Liver (tissue), 9 donors: ENCODE measurements around the gene KIZ. TPM values are rescaled to one million over a fixed set of nuclear protein-coding genes. Genes with fewer than 3 reads are reported as not detected.

ENCODE experiments used
- DNase-seq: peaks from one replicate; pipeline ENCODE4 v3.0.0-alpha.2; 2017; ENCODE audit warnings: low spot score
- H3K27ac ChIP-seq, 2 donors: one replicate each; pipeline ENCODE4 v1.7.0; 2013; ENCODE audit warnings: inconsistent platforms in 2 of 2, low read length in 2 of 2, control low read depth in 1 of 2, low read depth in 1 of 2, mild to moderate bottlenecking in 1 of 2
- H3K27me3 ChIP-seq, 4 donors: one replicate each; pipeline versions ENCODE4 v1.6.1 to v1.7.0; 2013; ENCODE audit warnings: low read length in 3 of 4, inconsistent platforms in 1 of 4, mild to moderate bottlenecking in 1 of 4, moderate library complexity in 1 of 4; ENCODE audit not compliant: control insufficient read depth in 4 of 4, insufficient read depth in 4 of 4
- H3K36me3 ChIP-seq, 4 donors: one replicate each; pipeline versions ENCODE4 v1.6.1 to v1.7.0; 2013; ENCODE audit warnings: low read length in 3 of 4, mild to moderate bottlenecking in 3 of 4, low read depth in 1 of 4, moderate library complexity in 1 of 4; ENCODE audit not compliant: control insufficient read depth in 4 of 4, insufficient read depth in 3 of 4
- H3K4me1 ChIP-seq, 4 donors: one replicate each; pipeline versions ENCODE4 v1.6.1 to v1.7.0; 2013; ENCODE audit warnings: low read length in 3 of 4, mild to moderate bottlenecking in 3 of 4, moderate library complexity in 1 of 4; ENCODE audit not compliant: control insufficient read depth in 4 of 4, insufficient read depth in 4 of 4
- H3K4me3 ChIP-seq, 3 donors: one replicate each; pipeline versions ENCODE4 v1.6.1 to v1.7.0; 2013; ENCODE audit warnings: low read length in 3 of 3, control low read depth in 1 of 3, low read depth in 1 of 3, mild to moderate bottlenecking in 1 of 3
- H3K9ac ChIP-seq, 2 donors: one replicate each; pipeline ENCODE4 v1.7.0; 2013; ENCODE audit warnings: low read length in 2 of 2, mild to moderate bottlenecking in 2 of 2, moderate library complexity in 2 of 2, control low read depth in 1 of 2, low read depth in 1 of 2
- H3K9me3 ChIP-seq, 4 donors: one replicate each; pipeline versions ENCODE4 v1.6.1 to v1.7.0; 2013; ENCODE audit warnings: low read length in 3 of 4; ENCODE audit not compliant: control insufficient read depth in 4 of 4
- FOXA1 ChIP-seq: IDR thresholded peaks from 2 replicates; pipeline ENCODE4 v1.6.1; 2016; ENCODE audit warnings: antibody characterized with exemption
- FOXA2 ChIP-seq: IDR thresholded peaks from 2 replicates; pipeline ENCODE4 v1.6.1; 2016; ENCODE audit warnings: antibody characterized with exemption
- GABPA ChIP-seq, 2 donors: IDR thresholded peaks in 1 of 2; conservative IDR thresholded peaks in 1 of 2; 2 replicates each; pipeline ENCODE4 v1.6.1; 2016; ENCODE audit warnings: antibody characterized with exemption in 2 of 2, mild to moderate bottlenecking in 1 of 2, moderate library complexity in 1 of 2
- HNF4G ChIP-seq: IDR thresholded peaks from 2 replicates; pipeline ENCODE4 v1.6.1; 2016; ENCODE audit warnings: antibody characterized with exemption
- JUND ChIP-seq, 2 donors: IDR thresholded peaks; 2 replicates each; pipeline ENCODE4 v1.6.1; 2016; ENCODE audit warnings: antibody characterized with exemption in 2 of 2
- RAD21 ChIP-seq, 2 donors: IDR thresholded peaks; 2 replicates each; pipeline ENCODE4 v1.6.1; 2016; ENCODE audit warnings: antibody characterized with exemption in 2 of 2, mild to moderate bottlenecking in 2 of 2
- RXRA ChIP-seq, 2 donors: IDR thresholded peaks; 2 replicates each; pipeline ENCODE4 v1.6.1; 2017 to 2018; ENCODE audit warnings: antibody characterized with exemption in 2 of 2, mild to moderate bottlenecking in 1 of 2
- SP1 ChIP-seq: IDR thresholded peaks from 2 replicates; pipeline ENCODE4 v1.6.1; 2018; ENCODE audit warnings: antibody characterized with exemption, mild to moderate bottlenecking
- TAF1 ChIP-seq: conservative IDR thresholded peaks from 2 replicates; pipeline ENCODE4 v1.6.1; 2016; ENCODE audit warnings: antibody characterized with exemption, mild to moderate bottlenecking
- YY1 ChIP-seq: IDR thresholded peaks from 2 replicates; pipeline ENCODE4 v1.6.1; 2016; ENCODE audit warnings: antibody characterized with exemption, mild to moderate bottlenecking
- WGBS: extraction: QIAGEN DNeasy Blood & Tissue Kit; methylation state at CpG from one replicate; pipeline ENCODE4 v1.1.7; 2013; 5-methylcytosine and 5-hydroxymethylcytosine counted together
- polyA plus RNA-seq, 2 donors: library from polyadenylated mRNA; stranded (reverse) in 1 of 2; unstranded in 1 of 2; fragments of 200-250 nt in 1 of 2; fragments of >200 nt in 1 of 2; fragmentation: Nextera tagmentation in 1 of 2; extraction: Ambion mirVana in 1 of 2; gene quantifications; one replicate each; pipeline versions ENCODE4 v1.2.1 to v1.2.3, GENCODE V29; 2013 to 2015
- total RNA-seq, 2 donors: library from RNA; depleted of rRNA; stranded (reverse); fragments of >200 nt; gene quantifications; one replicate each; pipeline ENCODE4 v1.2.3, GENCODE V29; 2014
- TF ChIP-seq, protein P1 (sequence below): fragments of 150-350 bp; IDR thresholded peaks from 2 replicates; pipeline ENCODE4 v1.5.1; 2017; ENCODE audit warnings: improper control_type of control experiment, low read depth, low read length; ENCODE audit not compliant: missing input control
- TF ChIP-seq, protein P2 (sequence below): IDR thresholded peaks from 2 replicates; pipeline ENCODE4 v1.6.1; 2016; ENCODE audit warnings: antibody characterized with exemption
- TF ChIP-seq, protein P3 (sequence below): IDR thresholded peaks from 2 replicates; pipeline ENCODE4 v1.6.1; 2016; ENCODE audit warnings: antibody characterized with exemption, mild to moderate bottlenecking
- TF ChIP-seq, protein P4 (sequence below): IDR thresholded peaks from 2 replicates; pipeline ENCODE4 v1.6.1; 2016; ENCODE audit warnings: antibody characterized with exemption
- donor health status: healthy.
- donor health status: healthy.
- donor health status: healthy.
- donor health status: healthy.
- donor health status: healthy.

KIZ gene
- total and polyA plus RNA-seq, 4 donors, result 3.0 to 9.5 (median 5.2) TPM

DNA sequence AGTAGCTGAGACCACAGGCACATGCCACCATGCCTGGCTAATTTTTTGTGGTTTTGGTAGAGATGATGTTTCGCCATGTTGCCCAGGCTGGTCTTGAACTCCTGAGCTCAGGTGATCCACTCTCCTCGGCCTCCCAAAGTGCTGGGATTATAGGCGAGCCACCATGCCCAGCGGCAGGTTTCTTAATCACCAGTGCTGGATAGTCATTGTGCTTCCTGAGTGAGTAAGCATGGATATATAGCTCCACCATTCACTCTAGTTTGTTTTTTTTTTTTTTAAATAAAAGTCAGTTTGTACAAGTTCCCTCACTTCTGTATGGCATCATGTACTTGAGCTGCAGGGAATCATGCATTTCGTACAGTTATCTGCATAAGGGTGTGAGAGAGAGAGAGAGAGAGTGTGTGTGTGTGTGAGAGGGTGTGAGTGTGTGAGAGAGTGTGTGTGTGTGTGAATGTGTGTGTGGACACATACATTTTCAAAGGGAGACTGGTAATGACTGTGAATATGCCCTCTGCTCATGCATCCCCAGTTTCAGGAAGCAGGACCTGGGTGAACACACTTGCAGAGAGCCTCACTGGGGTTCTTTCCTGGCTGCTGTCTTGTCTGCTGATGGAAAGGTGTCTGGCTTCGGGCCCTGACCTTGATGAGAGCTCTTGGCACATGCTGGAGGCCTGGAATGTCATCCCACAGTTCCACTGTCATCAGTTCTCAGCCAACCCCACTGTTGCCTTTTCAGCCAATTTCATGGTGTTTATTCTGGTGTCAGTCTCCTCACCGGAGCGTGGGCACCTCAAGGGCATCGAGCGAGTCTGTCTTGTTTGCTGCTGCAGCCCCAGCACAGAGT, 112.3 kb downstream of the KIZ start:
- TF ChIP-seq YY1 (no peak), RXRA (IDR thresholded peaks at IDR 0.05) (no peak), GABPA (IDR thresholded peaks at IDR 0.05 in 1 of 2, conservative IDR thresholded peaks at IDR 0.05 in 1 of 2) (no peak), JUND (IDR thresholded peaks at IDR 0.05) (no peak), HNF4G (no peak)
- TF ChIP-seq, protein P1, sequence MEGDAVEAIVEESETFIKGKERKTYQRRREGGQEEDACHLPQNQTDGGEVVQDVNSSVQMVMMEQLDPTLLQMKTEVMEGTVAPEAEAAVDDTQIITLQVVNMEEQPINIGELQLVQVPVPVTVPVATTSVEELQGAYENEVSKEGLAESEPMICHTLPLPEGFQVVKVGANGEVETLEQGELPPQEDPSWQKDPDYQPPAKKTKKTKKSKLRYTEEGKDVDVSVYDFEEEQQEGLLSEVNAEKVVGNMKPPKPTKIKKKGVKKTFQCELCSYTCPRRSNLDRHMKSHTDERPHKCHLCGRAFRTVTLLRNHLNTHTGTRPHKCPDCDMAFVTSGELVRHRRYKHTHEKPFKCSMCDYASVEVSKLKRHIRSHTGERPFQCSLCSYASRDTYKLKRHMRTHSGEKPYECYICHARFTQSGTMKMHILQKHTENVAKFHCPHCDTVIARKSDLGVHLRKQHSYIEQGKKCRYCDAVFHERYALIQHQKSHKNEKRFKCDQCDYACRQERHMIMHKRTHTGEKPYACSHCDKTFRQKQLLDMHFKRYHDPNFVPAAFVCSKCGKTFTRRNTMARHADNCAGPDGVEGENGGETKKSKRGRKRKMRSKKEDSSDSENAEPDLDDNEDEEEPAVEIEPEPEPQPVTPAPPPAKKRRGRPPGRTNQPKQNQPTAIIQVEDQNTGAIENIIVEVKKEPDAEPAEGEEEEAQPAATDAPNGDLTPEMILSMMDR, result no peak
- no peak for DNase-seq
- Histone ChIP-seq H3K27me3 (no peaks in the 10 kb centered on the region), H3K4me1 (peaks cover 0 to 8% (median 3%) of the 10 kb centered on the region in 4 donors), H3K36me3 (peaks cover 0 to 4% (median 0%) of the 10 kb centered on the region in 4 donors), H3K9me3 (no peaks in the 10 kb centered on the region), H3K27ac (no peak overlapping the region), H3K4me3 (no peak overlapping the region), H3K9ac (no peak overlapping the region)
- 81% methylated on average over 10 of the region's 10 CpGs for WGBS

DNA sequence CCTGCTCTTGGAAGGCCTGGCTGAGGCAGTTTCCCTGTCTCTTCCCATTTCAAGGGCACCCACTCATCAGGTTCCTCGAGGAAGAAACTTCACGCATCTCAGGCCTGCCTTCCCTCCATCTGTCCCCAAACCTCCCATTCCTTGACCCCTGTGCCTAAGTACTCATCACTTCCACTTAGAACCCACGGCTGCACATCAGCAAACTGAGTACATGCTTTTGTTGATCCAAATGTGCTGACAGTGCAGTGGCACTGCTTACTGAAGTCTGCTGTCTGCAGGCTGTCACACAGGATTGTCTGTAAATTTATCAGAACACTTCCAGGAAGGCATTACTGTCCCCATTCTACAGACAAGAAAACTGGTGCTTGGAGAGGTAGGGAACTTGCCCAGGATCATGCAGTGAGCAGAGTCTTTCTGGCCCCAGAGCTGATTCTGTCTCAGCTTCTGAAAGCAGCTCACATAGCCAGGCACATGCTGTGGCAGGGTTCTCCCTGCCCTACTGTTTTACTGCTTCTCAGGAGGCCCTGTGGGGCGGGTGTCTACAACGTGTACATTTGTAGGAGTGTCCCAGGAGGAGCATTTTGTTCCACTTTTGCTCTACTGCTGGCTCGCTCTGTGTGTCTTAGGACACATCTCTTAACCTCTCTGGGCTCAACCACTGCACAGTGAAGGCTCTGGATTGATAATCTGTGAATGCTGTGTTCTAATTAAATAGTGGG, 113.1 kb downstream of the KIZ start:
- WGBS, result 92% methylated on average over 6 of the region's 6 CpGs
- H3K9me3 ChIP-seq, result no peaks in the 10 kb centered on the region
- TF ChIP-seq GABPA (IDR thresholded peaks at IDR 0.05 in 1 of 2, conservative IDR thresholded peaks at IDR 0.05 in 1 of 2) (no peak), FOXA1 (no peak), FOXA2 (no peak), TAF1 (no peak), JUND (IDR thresholded peaks at IDR 0.05) (no peak), SP1 (no peak), RAD21 (IDR thresholded peaks at IDR 0.05) (no peak), YY1 (no peak), RXRA (IDR thresholded peaks at IDR 0.05) (no peak), HNF4G (no peak)
- TF ChIP-seq, protein P2, sequence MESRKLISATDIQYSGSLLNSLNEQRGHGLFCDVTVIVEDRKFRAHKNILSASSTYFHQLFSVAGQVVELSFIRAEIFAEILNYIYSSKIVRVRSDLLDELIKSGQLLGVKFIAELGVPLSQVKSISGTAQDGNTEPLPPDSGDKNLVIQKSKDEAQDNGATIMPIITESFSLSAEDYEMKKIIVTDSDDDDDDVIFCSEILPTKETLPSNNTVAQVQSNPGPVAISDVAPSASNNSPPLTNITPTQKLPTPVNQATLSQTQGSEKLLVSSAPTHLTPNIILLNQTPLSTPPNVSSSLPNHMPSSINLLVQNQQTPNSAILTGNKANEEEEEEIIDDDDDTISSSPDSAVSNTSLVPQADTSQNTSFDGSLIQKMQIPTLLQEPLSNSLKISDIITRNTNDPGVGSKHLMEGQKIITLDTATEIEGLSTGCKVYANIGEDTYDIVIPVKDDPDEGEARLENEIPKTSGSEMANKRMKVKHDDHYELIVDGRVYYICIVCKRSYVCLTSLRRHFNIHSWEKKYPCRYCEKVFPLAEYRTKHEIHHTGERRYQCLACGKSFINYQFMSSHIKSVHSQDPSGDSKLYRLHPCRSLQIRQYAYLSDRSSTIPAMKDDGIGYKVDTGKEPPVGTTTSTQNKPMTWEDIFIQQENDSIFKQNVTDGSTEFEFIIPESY, result no peak
- TF ChIP-seq, protein P1, result no peak
- TF ChIP-seq, protein P3, sequence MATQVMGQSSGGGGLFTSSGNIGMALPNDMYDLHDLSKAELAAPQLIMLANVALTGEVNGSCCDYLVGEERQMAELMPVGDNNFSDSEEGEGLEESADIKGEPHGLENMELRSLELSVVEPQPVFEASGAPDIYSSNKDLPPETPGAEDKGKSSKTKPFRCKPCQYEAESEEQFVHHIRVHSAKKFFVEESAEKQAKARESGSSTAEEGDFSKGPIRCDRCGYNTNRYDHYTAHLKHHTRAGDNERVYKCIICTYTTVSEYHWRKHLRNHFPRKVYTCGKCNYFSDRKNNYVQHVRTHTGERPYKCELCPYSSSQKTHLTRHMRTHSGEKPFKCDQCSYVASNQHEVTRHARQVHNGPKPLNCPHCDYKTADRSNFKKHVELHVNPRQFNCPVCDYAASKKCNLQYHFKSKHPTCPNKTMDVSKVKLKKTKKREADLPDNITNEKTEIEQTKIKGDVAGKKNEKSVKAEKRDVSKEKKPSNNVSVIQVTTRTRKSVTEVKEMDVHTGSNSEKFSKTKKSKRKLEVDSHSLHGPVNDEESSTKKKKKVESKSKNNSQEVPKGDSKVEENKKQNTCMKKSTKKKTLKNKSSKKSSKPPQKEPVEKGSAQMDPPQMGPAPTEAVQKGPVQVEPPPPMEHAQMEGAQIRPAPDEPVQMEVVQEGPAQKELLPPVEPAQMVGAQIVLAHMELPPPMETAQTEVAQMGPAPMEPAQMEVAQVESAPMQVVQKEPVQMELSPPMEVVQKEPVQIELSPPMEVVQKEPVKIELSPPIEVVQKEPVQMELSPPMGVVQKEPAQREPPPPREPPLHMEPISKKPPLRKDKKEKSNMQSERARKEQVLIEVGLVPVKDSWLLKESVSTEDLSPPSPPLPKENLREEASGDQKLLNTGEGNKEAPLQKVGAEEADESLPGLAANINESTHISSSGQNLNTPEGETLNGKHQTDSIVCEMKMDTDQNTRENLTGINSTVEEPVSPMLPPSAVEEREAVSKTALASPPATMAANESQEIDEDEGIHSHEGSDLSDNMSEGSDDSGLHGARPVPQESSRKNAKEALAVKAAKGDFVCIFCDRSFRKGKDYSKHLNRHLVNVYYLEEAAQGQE, result no peak
- TF ChIP-seq, protein P4, sequence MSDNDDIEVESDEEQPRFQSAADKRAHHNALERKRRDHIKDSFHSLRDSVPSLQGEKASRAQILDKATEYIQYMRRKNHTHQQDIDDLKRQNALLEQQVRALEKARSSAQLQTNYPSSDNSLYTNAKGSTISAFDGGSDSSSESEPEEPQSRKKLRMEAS, result no peak

More for the DNA sequence above, 113.1 kb downstream of the KIZ start:
- no peaks in the 10 kb centered on the region for H3K27me3 ChIP-seq
- no peak overlapping the region for H3K4me3 ChIP-seq
- no peak overlapping the region for H3K9ac ChIP-seq
- peaks cover 0 to 8% (median 3%) of the 10 kb centered on the region in 4 donors for H3K4me1 ChIP-seq
- no peak for DNase-seq
- H3K36me3 ChIP-seq, result peaks cover 0 to 6% (median 0%) of the 10 kb centered on the region in 4 donors
- no peak overlapping the region for H3K27ac ChIP-seq
